ENCODE results near the gene SHC3.

Gene SHC3

GRCh38 chr9:89177944-89178829 is at the start of gene SHC3:
TSS of gene SHC3 (minus strand) at chr9:89178818. CDS start at chr9:89178460, 358 bp downstream.
- H3K27ac ChIP-seq: peak within 1 kb of the TSS; percentile 37
- TF ChIP-seq CTCF (conservative IDR thresholded peaks at IDR 0.05): no peak

GRCh38 chr9:89225991-89226471 is 47.4 kb upstream of the SHC3 start:
- no peak overlapping the region for H3K27ac ChIP-seq
- TF ChIP-seq CTCF (conservative IDR thresholded peaks at IDR 0.05): no peak

- H3K27ac ChIP-seq: no peak overlapping the region
- no peak for TF ChIP-seq CTCF (conservative IDR thresholded peaks at IDR 0.05)
Measured at GRCh38 chr9:89225587-89225986, 47.0 kb upstream of the SHC3 start.

- no peak for TF ChIP-seq CTCF (conservative IDR thresholded peaks at IDR 0.05)
- H3K27ac ChIP-seq: no peak overlapping the region
Measured at GRCh38 chr9:89225036-89225435, 46.4 kb upstream of the SHC3 start.

GRCh38 chr9:89224633-89225032 is 46.0 kb upstream of the SHC3 start:
- H3K27ac ChIP-seq: no peak overlapping the region
- TF ChIP-seq CTCF (conservative IDR thresholded peaks at IDR 0.05): no peak

DNA sequence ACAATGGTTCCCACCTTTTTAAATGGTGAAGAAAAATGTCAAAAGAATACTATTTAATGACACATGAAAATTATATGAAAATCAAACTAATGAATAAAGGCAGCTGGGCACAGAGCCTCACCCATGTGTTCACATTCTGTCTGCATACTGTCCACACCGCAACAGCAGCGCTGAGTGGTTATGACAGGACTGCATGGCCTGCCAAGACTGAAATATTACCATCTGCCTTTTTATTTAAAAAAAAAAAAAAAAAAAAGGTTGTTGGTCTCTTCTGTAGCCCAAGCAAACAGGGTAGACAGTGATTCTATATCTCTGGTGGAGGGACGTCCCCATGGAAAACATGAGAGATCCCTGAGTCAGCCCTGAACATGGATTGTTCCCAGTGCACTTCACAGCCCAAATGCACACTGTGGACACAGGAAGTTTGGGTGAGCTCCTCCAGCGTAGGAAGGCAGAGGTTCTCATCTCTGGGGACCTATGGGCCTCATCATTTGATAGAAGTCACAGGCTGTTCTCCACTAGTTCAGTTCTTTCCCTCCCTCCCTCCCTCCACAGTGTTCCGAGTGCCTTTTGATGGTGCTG is 44.9 kb upstream of the SHC3 start:
- TF ChIP-seq CTCF (conservative IDR thresholded peaks at IDR 0.05): no peak
- H3K27ac ChIP-seq: no peak overlapping the region

DNA sequence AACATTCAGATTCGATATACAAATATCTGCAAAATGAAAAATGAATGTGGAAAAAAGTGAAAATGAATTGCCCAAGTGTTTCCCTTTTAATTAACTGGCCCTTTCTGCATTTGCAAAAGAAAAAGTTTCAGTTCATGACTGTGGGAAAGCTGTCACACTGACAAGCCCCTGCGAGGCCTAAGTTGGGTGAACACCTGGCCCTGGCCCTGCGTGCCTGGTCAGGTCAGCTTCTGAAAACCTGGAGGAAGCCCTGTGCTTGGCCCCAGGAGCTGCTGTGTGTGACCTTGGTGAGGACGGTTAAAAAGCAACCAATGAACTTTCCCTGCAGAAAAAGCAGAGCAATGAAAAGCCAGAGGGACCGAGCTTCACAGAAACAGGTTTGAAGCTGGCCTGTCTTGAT is 41.0 kb upstream of the SHC3 start:
- H3K27ac ChIP-seq: no peak overlapping the region
- no peak for TF ChIP-seq CTCF (conservative IDR thresholded peaks at IDR 0.05)

Measured in VCaP (cell line).